H1 (cell line): ENCODE results near the gene SLC38A7. TPM values are rescaled to one million over a fixed set of nuclear protein-coding genes. Genes with fewer than 3 reads are reported as not detected.

Experiments used
- CTCF ChIA-PET: fragments of 300-600 bp; sonication (Branson Sonifier 250); formaldehyde crosslinking; loops from one replicate; lab custom pipeline; 2021; ENCODE audit not compliant: partially characterized antibody; lab: Charles Lee
- POLR2A ChIA-PET: fragments of 300-600 bp; sonication (Branson Sonifier 250); formaldehyde crosslinking; loops from one replicate; lab custom pipeline; 2021; ENCODE audit warnings: inconsistent platforms; ENCODE audit not compliant: partially characterized antibody; lab: Charles Lee
- DNase-seq, 2 experiments: peaks; one replicate each; pipeline versions ENCODE4 v3.0.0 to v3.0.0-alpha.2; 2010 to 2022; ENCODE audit warnings: low spot score in 2 of 2, low read depth in 1 of 2, mixed read lengths in 1 of 2
- FAIRE-seq: peaks from 2 replicates; lab custom pipeline; 2011; peaks lifted over from hg19 to GRCh38; lab: Jason Lieb, UNC
- H2AFZ ChIP-seq: 2 replicates; pipeline ENCODE4 v1.8.1; 2012; ENCODE audit warnings: low read length, inconsistent platforms
- H2AK5ac ChIP-seq: 2 replicates; pipeline ENCODE4 v1.6.1; 2013; ENCODE audit warnings: low read depth, low read length
- H2BK120ac ChIP-seq: replicated peaks from 2 replicates; pipeline ENCODE3; 2013; ENCODE audit warnings: low read depth, low read length, inconsistent platforms
- H2BK12ac ChIP-seq: 2 replicates; pipeline ENCODE4 v1.6.1; 2013; ENCODE audit warnings: low read depth, low read length
- H2BK15ac ChIP-seq: 2 replicates; pipeline ENCODE4 v1.6.1; 2013; ENCODE audit warnings: low read length
- H2BK20ac ChIP-seq: 2 replicates; pipeline ENCODE4 v1.6.1; 2013; ENCODE audit warnings: low read length
- H2BK5ac ChIP-seq: 2 replicates; pipeline ENCODE4 v1.6.1; 2013; ENCODE audit warnings: low read depth, low read length
- H3K14ac ChIP-seq: 2 replicates; pipeline ENCODE4 v1.6.1; 2013; ENCODE audit warnings: inconsistent platforms; ENCODE audit not compliant: insufficient read length
- H3K18ac ChIP-seq: 2 replicates; pipeline ENCODE4 v1.6.1; 2013; ENCODE audit warnings: low read length; ENCODE audit errors: extremely low read depth
- H3K23ac ChIP-seq: 2 replicates; pipeline ENCODE4 v1.6.1; 2013; ENCODE audit warnings: inconsistent platforms; ENCODE audit not compliant: insufficient read length
- H3K23me2 ChIP-seq: 2 replicates; pipeline ENCODE4 v1.6.1; 2013; ENCODE audit warnings: low read depth, low read length
- H3K27ac ChIP-seq: 2 replicates; pipeline ENCODE4 v1.6.1; 2011; ENCODE audit warnings: low read depth, low read length, inconsistent platforms
- H3K27me3 ChIP-seq, 4 experiments: replicated peaks in 1 of 4; 1 replicate in 1 of 4; 2 replicates in 3 of 4; pipeline versions ENCODE4 v1.6.1 to v1.8.1; 2011 to 2013; ENCODE audit warnings: low read length in 3 of 4, mild to moderate bottlenecking in 3 of 4, inconsistent platforms in 2 of 4, mixed read lengths in 2 of 4, moderate library complexity in 1 of 4; ENCODE audit not compliant: control insufficient read depth in 3 of 4, insufficient read depth in 3 of 4; ENCODE audit errors: extremely low read depth in 1 of 4
- H3K36me3 ChIP-seq, 4 experiments: 2 replicates each; pipeline versions ENCODE4 v1.6.1 to v1.8.1; 2011 to 2013; ENCODE audit warnings: mild to moderate bottlenecking in 4 of 4, low read length in 3 of 4, moderate library complexity in 2 of 4, control low read depth in 1 of 4, inconsistent platforms in 1 of 4; ENCODE audit not compliant: insufficient read depth in 4 of 4, control insufficient read depth in 2 of 4
- H3K4ac ChIP-seq: replicated peaks from 2 replicates; pipeline ENCODE3; 2013; ENCODE audit warnings: low read length, low read depth, mixed read lengths, inconsistent platforms; ENCODE audit not compliant: insufficient read length
- H3K4me1 ChIP-seq, 4 experiments: replicated peaks in 1 of 4; 1 replicate in 1 of 4; 2 replicates in 3 of 4; pipeline versions ENCODE4 v1.6.1 to v1.8.1; 2011 to 2013; ENCODE audit warnings: low read length in 3 of 4, inconsistent platforms in 2 of 4, mixed read lengths in 1 of 4; ENCODE audit not compliant: insufficient read depth in 4 of 4, control insufficient read depth in 3 of 4
- H3K4me2 ChIP-seq, 2 experiments: 2 replicates each; pipeline versions ENCODE4 v1.6.1 to v1.8.1; 2011 to 2013; ENCODE audit warnings: low read depth in 2 of 2, low read length in 2 of 2, control low read depth in 1 of 2, inconsistent platforms in 1 of 2, mild to moderate bottlenecking in 1 of 2; ENCODE audit not compliant: insufficient read depth in 1 of 2
- H3K4me3 ChIP-seq, 4 experiments: fragments of 200-600, 300-600 bp in 1 of 4; sonication (generic), shearing (Covaris generic), sonication (Bioruptor Twin) in 1 of 4; 2 replicates each; pipeline versions ENCODE4 v1.5.1 to v1.8.1; 2011 to 2016; ENCODE audit warnings: low read length in 4 of 4, low read depth in 3 of 4, control low read depth in 2 of 4, inconsistent platforms in 2 of 4, mild to moderate bottlenecking in 2 of 4, mixed read lengths in 1 of 4, moderate library complexity in 1 of 4; ENCODE audit not compliant: insufficient read depth in 2 of 4; ENCODE audit errors: extremely low read depth in 1 of 4
- H3K56ac ChIP-seq: replicated peaks from 2 replicates; pipeline ENCODE3; 2013; ENCODE audit warnings: low read depth, mild to moderate bottlenecking, mixed read lengths, low read length, inconsistent platforms; ENCODE audit not compliant: insufficient read length
- H3K79me1 ChIP-seq: 2 replicates; pipeline ENCODE4 v1.6.1; 2013; ENCODE audit warnings: low read depth, low read length, control low read depth
- H3K79me2 ChIP-seq, 2 experiments: 2 replicates each; pipeline versions ENCODE4 v1.6.1 to v1.8.1; 2012 to 2013; ENCODE audit warnings: low read length in 2 of 2, mild to moderate bottlenecking in 2 of 2, inconsistent platforms in 1 of 2; ENCODE audit not compliant: insufficient read depth in 2 of 2, control insufficient read depth in 1 of 2
- H3K9ac ChIP-seq, 4 experiments: replicated peaks in 1 of 4; 1 replicate in 1 of 4; 2 replicates in 3 of 4; pipeline versions ENCODE4 v1.6.1 to v1.8.1; 2011 to 2013; ENCODE audit warnings: low read depth in 3 of 4, low read length in 3 of 4, control low read depth in 2 of 4, mild to moderate bottlenecking in 2 of 4, moderate library complexity in 2 of 4, inconsistent platforms in 1 of 4; ENCODE audit errors: extremely low read depth in 1 of 4
- H3K9me3 ChIP-seq, 2 experiments: 2 replicates each; pipeline versions ENCODE4 v1.6.1 to v1.8.1; 2012 to 2013; ENCODE audit warnings: mild to moderate bottlenecking in 2 of 2, moderate library complexity in 2 of 2, control low read depth in 1 of 2, inconsistent platforms in 1 of 2, low read depth in 1 of 2, low read length in 1 of 2, mixed read lengths in 1 of 2; ENCODE audit not compliant: insufficient read depth in 2 of 2
- H4K20me1 ChIP-seq, 2 experiments: replicated peaks in 1 of 2; 2 replicates each; pipeline versions ENCODE3 to v1.8.1; 2011 to 2013; ENCODE audit warnings: inconsistent platforms in 2 of 2, low read length in 2 of 2, mild to moderate bottlenecking in 1 of 2; ENCODE audit not compliant: insufficient read depth in 2 of 2, control insufficient read depth in 1 of 2
- H4K5ac ChIP-seq: 2 replicates; pipeline ENCODE4 v1.6.1; 2013; ENCODE audit warnings: low read length, low read depth, mixed read lengths, inconsistent platforms; ENCODE audit not compliant: insufficient read length
- H4K8ac ChIP-seq: 2 replicates; pipeline ENCODE4 v1.8.0; 2013; ENCODE audit warnings: mild to moderate bottlenecking, moderate library complexity, low read length, inconsistent platforms; ENCODE audit not compliant: insufficient read depth; ENCODE audit errors: extremely low read depth
- H4K91ac ChIP-seq: replicated peaks from 2 replicates; pipeline ENCODE3; 2013; ENCODE audit warnings: low read length, mixed read lengths, inconsistent platforms; ENCODE audit not compliant: insufficient read length
- BCL11A ChIP-seq, 2 experiments: IDR thresholded peaks; one replicate each; pipeline ENCODE4 v1.6.1; 2011; ENCODE audit warnings: low read depth in 2 of 2, low read length in 2 of 2, mild to moderate bottlenecking in 2 of 2
- EZH2 ChIP-seq: fragments of 200-600 bp; sonication (generic); IDR thresholded peaks from 2 replicates; pipeline ENCODE4 v1.7.1; 2012; ENCODE audit warnings: low read depth, mild to moderate bottlenecking, moderate library complexity, low read length, inconsistent platforms; ENCODE audit not compliant: severe bottlenecking
- JUND ChIP-seq: IDR thresholded peaks from 2 replicates; pipeline ENCODE4 v1.6.1; 2011; ENCODE audit warnings: mild to moderate bottlenecking, improper control_type of control experiment, low read length
- KDM4A ChIP-seq: IDR thresholded peaks from one replicate; pipeline ENCODE4 v1.7.1; 2012; ENCODE audit warnings: low read depth, mild to moderate bottlenecking, moderate library complexity, low read length, inconsistent platforms; ENCODE audit not compliant: severe bottlenecking
- NRF1 ChIP-seq: IDR thresholded peaks from 2 replicates; pipeline ENCODE4 v1.6.1; 2011; ENCODE audit warnings: mild to moderate bottlenecking, low read depth, low read length, improper control_type of control experiment
- SRF ChIP-seq: IDR thresholded peaks from 2 replicates; pipeline ENCODE4 v1.6.1; 2011; ENCODE audit warnings: mild to moderate bottlenecking, low read depth, low read length, moderate library complexity
- USF2 ChIP-seq: IDR thresholded peaks from 2 replicates; pipeline ENCODE4 v1.6.1; 2011; ENCODE audit warnings: low read length, improper control_type of control experiment
- WGBS, 2 experiments: shearing (Covaris generic) in 1 of 2; methylation state at CpG; one replicate each; pipeline versions ENCODE4 v1.1.6 to v1.1.7; 2013 to 2015; ENCODE audit warnings: low lambda C conversion rate in 2 of 2, mixed read lengths in 2 of 2, inconsistent platforms in 1 of 2, low coverage in 1 of 2, missing lambda C conversion rate in 1 of 2; ENCODE audit not compliant: insufficient replicate concordance in 2 of 2, insufficient coverage in 1 of 2, insufficient read length in 1 of 2; ENCODE audit errors: extremely low coverage in 1 of 2, missing lambda C conversion rate in 1 of 2; 5-methylcytosine and 5-hydroxymethylcytosine counted together
- polyA plus RNA-seq, 7 experiments: library from polyadenylated mRNA; depleted of rRNA in 3 of 7; stranded (reverse) in 5 of 7; unstranded in 2 of 7; fragments of >200 nt in 5 of 7; fragments of 200-250 nt in 2 of 7; gene quantifications; 1 replicate in 5 of 7; 2 replicates in 1 of 7; 4 replicates in 1 of 7; pipeline versions ENCODE4 v1.2.1 to v1.2.3, GENCODE V29; 2011 to 2013; ENCODE audit warnings: missing spikeins in 2 of 7, mixed read lengths in 2 of 7
- total RNA-seq: library from RNA; stranded (reverse); fragmentation: NEBNext Ultra II Directional; extraction: Animal tissue kit (Norgen Biotek cat#: 25700); gene quantifications from 2 replicates; pipeline ENCODE4 v1.2.1, GENCODE V29; 2021

SLC38A7 gene
- total and polyA plus RNA-seq, 2 of the 8 experiments (the other 6 are each of a cell fraction or from before 2014, with no cell fraction given), result 26.7 to 28.0 TPM

GRCh38 chr16:58624209-58624608 is 60.4 kb downstream of the SLC38A7 start:
- no peak overlapping the region for H3K23ac ChIP-seq
- H2BK5ac ChIP-seq, result no peak overlapping the region
- H2BK120ac ChIP-seq, result no peak overlapping the region
- TF ChIP-seq KDM4A (no peak), SRF (no peak), JUND (no peak), NRF1 (no peak), USF2 (no peak), EZH2 (no peak), BCL11A (IDR thresholded peaks at IDR 0.05; ENCODE audit: low read depth in 2 of 2, low read length in 2 of 2) (no peak)
- H2BK20ac ChIP-seq, result no peak overlapping the region
- H3K4ac ChIP-seq, result no peak overlapping the region
- H3K23me2 ChIP-seq, result peaks cover 3% of the 10 kb centered on the region; the same call in 1 of the 2 replicates
- no peak overlapping the region for H4K8ac ChIP-seq
- no peak overlapping the region for H4K91ac ChIP-seq
- no peak overlapping the region for H2AK5ac ChIP-seq
- peaks cover 7 to 12% of the 10 kb centered on the region in 2 experiments for H4K20me1 ChIP-seq
- FAIRE-seq (no peak), DNase-seq (no peak)
- H3K9me3 ChIP-seq, result no peaks in the 10 kb centered on the region
- no peak overlapping the region for H3K9ac ChIP-seq
- H2BK12ac ChIP-seq, result no peak overlapping the region
- CTCF ChIA-PET, result interaction anchor here (1.7 kb wide), 1 partner anchor 112 kb away, joined by 3 read pairs; no protein-coding TSS in a partner anchor
- peaks cover 0 to 3% (median 0%) of the 10 kb centered on the region in 4 experiments; a peak in 1 of 7 replicates for H3K4me1 ChIP-seq
- H2AFZ ChIP-seq, result no peak overlapping the region
- no peak overlapping the region for H3K18ac ChIP-seq
- no peak overlapping the region for H3K4me3 ChIP-seq
- POLR2A ChIA-PET, result interaction anchor here (1.1 kb wide), 1 partner anchor 9 kb away, joined by 3 read pairs; no protein-coding TSS in a partner anchor
- no peak overlapping the region for H3K27ac ChIP-seq
- no peak overlapping the region for H3K14ac ChIP-seq
- H3K56ac ChIP-seq, result no peak overlapping the region
- no peaks in the 10 kb centered on the region for H3K27me3 ChIP-seq
- H3K36me3 ChIP-seq, result peaks cover 3 to 41% (median 11%) of the 10 kb centered on the region in 4 experiments; a peak in 6 of 8 replicates
- H3K79me1 ChIP-seq, result peaks cover 6% of the 10 kb centered on the region
- WGBS, 2 experiments, result 86% methylated on average over 7 of the region's 7 CpGs; no CpG with 5 or more reads in 1 of the 2 experiments
- H4K5ac ChIP-seq, result no peak overlapping the region
- H2BK15ac ChIP-seq, result no peak overlapping the region
- H3K4me2 ChIP-seq, result no peak overlapping the region
- H3K79me2 ChIP-seq, result peaks cover 36 to 95% of the 10 kb centered on the region in 2 experiments
